ENCODE results near the gene NFAM1. TPM values are rescaled to one million over a fixed set of nuclear protein-coding genes. Genes with fewer than 3 reads are reported as not detected.
A peak's percentile ranks its signal among the peaks of the same experiment; 100 is the strongest.

NFAM1 gene
- total and polyA plus RNA-seq, 7 experiments from 2014 or later, result 0.03 to 40.3 (median 0.57) TPM

GRCh38 chr22:42389143-42389542 lies 43.1 kb downstream of the NFAM1 start:
- Mint-ChIP-seq H3K27ac (no peak overlapping the region), H3K4me1 (no peaks in the 10 kb centered on the region), H3K27me3 (peaks cover 0 to 10% (median 0%) of the 10 kb centered on the region in 5 donors), H3K9me3 (no peaks in the 10 kb centered on the region), H3K36me3 (no peaks in the 10 kb centered on the region), H3K4me3 (no peak overlapping the region)
- H3K9me3 ChIP-seq (ENCODE audit: control insufficient read depth in 2 of 3, low read length in 3 of 3), result no peaks in the 10 kb centered on the region
- DNase-seq (no peak), ATAC-seq (no peak)
- intact Hi-C loops (cut with micrococcal nuclease), result no loop called here
- no peaks in the 10 kb centered on the region for H3K4me1 ChIP-seq (ENCODE audit: control insufficient read depth in 2 of 2, insufficient read depth in 2 of 2, low read length in 2 of 2)
- CTCF ChIA-PET, result no interaction called here
- no peaks in the 10 kb centered on the region for H3K36me3 ChIP-seq (ENCODE audit: control insufficient read depth in 2 of 3, insufficient read depth in 3 of 3, low read length in 3 of 3)
- no peak overlapping the region for H3K4me3 ChIP-seq (ENCODE audit: low read length)
- no peaks in the 10 kb centered on the region for H3K27me3 ChIP-seq (ENCODE audit: control insufficient read depth in 2 of 2, insufficient read depth in 2 of 2, low read length in 2 of 2)
- H3K27ac ChIP-seq (ENCODE audit: low read depth, low read length), result no peak overlapping the region
- POLR2A ChIA-PET, result no interaction called here

GRCh38 chr22:42388130-42388797 lies 43.9 kb downstream of the NFAM1 start:
- H3K27me3 Mint-ChIP-seq, result peaks cover 0 to 10% (median 0%) of the 10 kb centered on the region in 5 donors
- Histone ChIP-seq H3K27ac (ENCODE audit: low read depth, low read length) (no peak overlapping the region), H3K27me3 (ENCODE audit: control insufficient read depth in 2 of 2, insufficient read depth in 2 of 2, low read length in 2 of 2) (no peaks in the 10 kb centered on the region), H3K9me3 (ENCODE audit: control insufficient read depth in 2 of 3, low read length in 3 of 3) (no peaks in the 10 kb centered on the region), H3K36me3 (ENCODE audit: control insufficient read depth in 2 of 3, insufficient read depth in 3 of 3, low read length in 3 of 3) (no peaks in the 10 kb centered on the region), H3K4me3 (ENCODE audit: low read length) (no peak overlapping the region), H3K4me1 (ENCODE audit: control insufficient read depth in 2 of 2, insufficient read depth in 2 of 2, low read length in 2 of 2) (no peaks in the 10 kb centered on the region)
- CTCF ChIA-PET, result no interaction called here
- peaks cover 0 to 2% (median 0%) of the 10 kb centered on the region in 11 donors for H3K9me3 Mint-ChIP-seq
- no peak overlapping the region for H3K27ac Mint-ChIP-seq
- no peak for DNase-seq
- intact Hi-C loops (cut with micrococcal nuclease), result no loop called here
- POLR2A ChIA-PET, result no interaction called here
- no peaks in the 10 kb centered on the region for H3K36me3 Mint-ChIP-seq
- no peaks in the 10 kb centered on the region for H3K4me1 Mint-ChIP-seq
- no peak for ATAC-seq
- no peak overlapping the region for H3K4me3 Mint-ChIP-seq

- Mint-ChIP-seq H3K27ac (no peak overlapping the region), H3K36me3 (no peaks in the 10 kb centered on the region), H3K4me3 (no peak overlapping the region), H3K27me3 (peaks cover 0 to 10% (median 0%) of the 10 kb centered on the region in 5 donors), H3K9me3 (peaks cover 0 to 2% (median 0%) of the 10 kb centered on the region in 11 donors), H3K4me1 (peaks cover 0 to 1% (median 0%) of the 10 kb centered on the region in 7 donors)
- no peaks in the 10 kb centered on the region for H3K9me3 ChIP-seq (ENCODE audit: control insufficient read depth in 2 of 3, low read length in 3 of 3)
- H3K4me1 ChIP-seq (ENCODE audit: control insufficient read depth in 2 of 2, insufficient read depth in 2 of 2, low read length in 2 of 2), result no peaks in the 10 kb centered on the region
- intact Hi-C loops (cut with micrococcal nuclease), result no loop called here
- ChIA-PET POLR2A (no interaction called here), CTCF (no interaction called here)
- H3K27ac ChIP-seq (ENCODE audit: low read depth, low read length), result no peak overlapping the region
- H3K36me3 ChIP-seq (ENCODE audit: control insufficient read depth in 2 of 3, insufficient read depth in 3 of 3, low read length in 3 of 3), result no peaks in the 10 kb centered on the region
- DNase-seq (no peak), ATAC-seq (no peak)
- no peaks in the 10 kb centered on the region for H3K27me3 ChIP-seq (ENCODE audit: control insufficient read depth in 2 of 2, insufficient read depth in 2 of 2, low read length in 2 of 2)
- no peak overlapping the region for H3K4me3 ChIP-seq (ENCODE audit: low read length)
These were observed 44.6 kb downstream of the NFAM1 start for GRCh38 chr22:42387631-42388030.

GRCh38 chr22:42385696-42386095 lies 46.5 kb downstream of the NFAM1 start:
- H3K4me3 Mint-ChIP-seq, result no peak overlapping the region
- intact Hi-C loops (cut with micrococcal nuclease), result no loop called here
- DNase-seq, result peak in 1 of 9 donors; percentile 5
- Histone ChIP-seq H3K4me3 (ENCODE audit: low read length) (no peak overlapping the region), H3K27ac (ENCODE audit: low read depth, low read length) (no peak overlapping the region), H3K27me3 (ENCODE audit: control insufficient read depth in 2 of 2, insufficient read depth in 2 of 2, low read length in 2 of 2) (no peaks in the 10 kb centered on the region), H3K36me3 (ENCODE audit: control insufficient read depth in 2 of 3, insufficient read depth in 3 of 3, low read length in 3 of 3) (no peaks in the 10 kb centered on the region), H3K9me3 (ENCODE audit: control insufficient read depth in 2 of 3, low read length in 3 of 3) (no peaks in the 10 kb centered on the region), H3K4me1 (ENCODE audit: control insufficient read depth in 2 of 2, insufficient read depth in 2 of 2, low read length in 2 of 2) (no peaks in the 10 kb centered on the region)
- ChIA-PET CTCF (no interaction called here), POLR2A (no interaction called here)
- H3K9me3 Mint-ChIP-seq, result peaks cover 0 to 2% (median 0%) of the 10 kb centered on the region in 11 donors
- no peaks in the 10 kb centered on the region for H3K36me3 Mint-ChIP-seq
- H3K4me1 Mint-ChIP-seq, result peaks cover 0 to 2% (median 0%) of the 10 kb centered on the region in 7 donors
- H3K27me3 Mint-ChIP-seq, result peaks cover 0 to 2% (median 0%) of the 10 kb centered on the region in 5 donors
- H3K27ac Mint-ChIP-seq, result peak overlapping the region in 1 of 9 donors; percentile 37
- ATAC-seq, result no peak

GRCh38 chr22:42384506-42384905 lies 47.7 kb downstream of the NFAM1 start:
- peaks cover 0 to 2% (median 0%) of the 10 kb centered on the region in 7 donors for H3K4me1 Mint-ChIP-seq
- CTCF ChIA-PET, result no interaction called here
- peaks cover 0 to 2% (median 0%) of the 10 kb centered on the region in 11 donors for H3K9me3 Mint-ChIP-seq
- intact Hi-C loops (cut with micrococcal nuclease), result no loop called here
- no peaks in the 10 kb centered on the region for H3K36me3 ChIP-seq (ENCODE audit: control insufficient read depth in 2 of 3, insufficient read depth in 3 of 3, low read length in 3 of 3)
- H3K27me3 Mint-ChIP-seq, result no peaks in the 10 kb centered on the region
- POLR2A ChIA-PET, result no interaction called here
- no peaks in the 10 kb centered on the region for H3K4me1 ChIP-seq (ENCODE audit: control insufficient read depth in 2 of 2, insufficient read depth in 2 of 2, low read length in 2 of 2)
- no peaks in the 10 kb centered on the region for H3K27me3 ChIP-seq (ENCODE audit: control insufficient read depth in 2 of 2, insufficient read depth in 2 of 2, low read length in 2 of 2)
- no peaks in the 10 kb centered on the region for H3K9me3 ChIP-seq (ENCODE audit: control insufficient read depth in 2 of 3, low read length in 3 of 3)
- peak overlapping the region in 1 of 10 donors; percentile 49 for H3K4me3 Mint-ChIP-seq
- H3K4me3 ChIP-seq (ENCODE audit: low read length), result no peak overlapping the region
- DNase-seq, result no peak
- no peak overlapping the region for H3K27ac ChIP-seq (ENCODE audit: low read depth, low read length)
- no peak for ATAC-seq
- no peak overlapping the region for H3K27ac Mint-ChIP-seq
- no peaks in the 10 kb centered on the region for H3K36me3 Mint-ChIP-seq

GRCh38 chr22:42383851-42384417 lies 48.3 kb downstream of the NFAM1 start:
- no peaks in the 10 kb centered on the region for H3K9me3 ChIP-seq (ENCODE audit: control insufficient read depth in 2 of 3, low read length in 3 of 3)
- H3K4me3 ChIP-seq (ENCODE audit: low read length), result no peak overlapping the region
- no peak overlapping the region for H3K27ac ChIP-seq (ENCODE audit: low read depth, low read length)
- DNase-seq, result no peak
- H3K27me3 ChIP-seq (ENCODE audit: control insufficient read depth in 2 of 2, insufficient read depth in 2 of 2, low read length in 2 of 2), result no peaks in the 10 kb centered on the region
- intact Hi-C loops (cut with micrococcal nuclease), result no loop called here
- Mint-ChIP-seq H3K9me3 (peaks cover 0 to 2% (median 0%) of the 10 kb centered on the region in 11 donors), H3K4me1 (peaks cover 0 to 2% (median 0%) of the 10 kb centered on the region in 7 donors), H3K27me3 (no peaks in the 10 kb centered on the region), H3K4me3 (no peak overlapping the region), H3K27ac (no peak overlapping the region), H3K36me3 (no peaks in the 10 kb centered on the region)
- H3K36me3 ChIP-seq (ENCODE audit: control insufficient read depth in 2 of 3, insufficient read depth in 3 of 3, low read length in 3 of 3), result no peaks in the 10 kb centered on the region
- ChIA-PET POLR2A (no interaction called here), CTCF (no interaction called here)
- H3K4me1 ChIP-seq (ENCODE audit: control insufficient read depth in 2 of 2, insufficient read depth in 2 of 2, low read length in 2 of 2), result no peaks in the 10 kb centered on the region
- ATAC-seq, result no peak

GRCh38 chr22:42383287-42383686 lies 48.9 kb downstream of the NFAM1 start:
- H3K4me3 ChIP-seq (ENCODE audit: low read length), result no peak overlapping the region
- H3K4me3 Mint-ChIP-seq, result no peak overlapping the region
- no peaks in the 10 kb centered on the region for H3K36me3 ChIP-seq (ENCODE audit: control insufficient read depth in 2 of 3, insufficient read depth in 3 of 3, low read length in 3 of 3)
- H3K27ac Mint-ChIP-seq, result no peak overlapping the region
- H3K36me3 Mint-ChIP-seq, result no peaks in the 10 kb centered on the region
- H3K27me3 Mint-ChIP-seq, result peaks cover 0 to 4% (median 0%) of the 10 kb centered on the region in 5 donors
- intact Hi-C loops (cut with micrococcal nuclease), result no loop called here
- no peaks in the 10 kb centered on the region for H3K4me1 ChIP-seq (ENCODE audit: control insufficient read depth in 2 of 2, insufficient read depth in 2 of 2, low read length in 2 of 2)
- CTCF ChIA-PET, result no interaction called here
- POLR2A ChIA-PET, result no interaction called here
- ATAC-seq (no peak), DNase-seq (no peak)
- no peak overlapping the region for H3K27ac ChIP-seq (ENCODE audit: low read depth, low read length)
- H3K9me3 Mint-ChIP-seq, result peaks cover 0 to 4% (median 0%) of the 10 kb centered on the region in 11 donors
- H3K27me3 ChIP-seq (ENCODE audit: control insufficient read depth in 2 of 2, insufficient read depth in 2 of 2, low read length in 2 of 2), result no peaks in the 10 kb centered on the region
- no peaks in the 10 kb centered on the region for H3K9me3 ChIP-seq (ENCODE audit: control insufficient read depth in 2 of 3, low read length in 3 of 3)
- H3K4me1 Mint-ChIP-seq, result peaks cover 0 to 4% (median 0%) of the 10 kb centered on the region in 7 donors
